ENCODE data around the gene TLE4.

Gene TLE4

DNA sequence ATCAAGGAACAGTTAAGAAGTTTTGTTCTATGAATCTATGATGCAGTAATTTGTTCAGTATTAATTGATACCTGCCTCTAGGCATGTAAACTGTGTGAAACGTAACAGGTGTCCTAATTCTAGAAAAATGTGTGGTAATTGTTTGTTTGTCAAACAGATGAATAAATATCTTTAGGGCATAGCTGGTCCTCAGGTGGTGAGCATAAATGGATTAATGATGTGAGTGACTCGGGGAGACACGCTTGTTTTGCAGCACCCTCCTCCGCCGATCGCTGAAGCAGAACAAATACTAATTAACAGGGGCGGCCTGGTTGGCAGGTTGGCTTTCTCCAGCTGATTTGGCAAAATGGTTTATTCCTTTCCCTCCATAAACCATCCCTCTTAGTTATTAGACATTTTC is 88.8 kb downstream of the TLE4 start:
- DNase-seq (ENCODE audit: low read depth in 4 of 4, low spot score in 1 of 4) = no peak

DNA sequence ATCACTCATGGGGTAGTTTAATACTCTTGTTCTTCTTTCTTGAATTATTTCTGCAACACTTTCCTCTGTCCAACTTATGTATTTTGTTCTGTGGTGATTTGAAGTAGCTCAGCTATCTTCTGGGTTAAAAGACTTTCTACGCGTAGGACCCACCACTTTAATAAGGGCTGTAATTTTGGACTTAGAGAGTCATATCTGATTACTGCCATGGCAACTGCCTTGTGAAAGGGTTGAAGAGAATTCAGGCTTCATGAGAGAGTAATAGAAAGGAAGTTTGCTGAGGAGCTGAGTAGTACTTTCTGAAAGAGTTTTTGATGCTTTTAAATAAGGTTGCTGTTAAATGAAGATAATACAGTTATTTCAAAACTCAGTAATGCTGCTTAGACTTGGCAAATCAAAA is 89.5 kb downstream of the TLE4 start:
- DNase-seq (ENCODE audit: low read depth in 4 of 4, low spot score in 1 of 4) = no peak

DNA sequence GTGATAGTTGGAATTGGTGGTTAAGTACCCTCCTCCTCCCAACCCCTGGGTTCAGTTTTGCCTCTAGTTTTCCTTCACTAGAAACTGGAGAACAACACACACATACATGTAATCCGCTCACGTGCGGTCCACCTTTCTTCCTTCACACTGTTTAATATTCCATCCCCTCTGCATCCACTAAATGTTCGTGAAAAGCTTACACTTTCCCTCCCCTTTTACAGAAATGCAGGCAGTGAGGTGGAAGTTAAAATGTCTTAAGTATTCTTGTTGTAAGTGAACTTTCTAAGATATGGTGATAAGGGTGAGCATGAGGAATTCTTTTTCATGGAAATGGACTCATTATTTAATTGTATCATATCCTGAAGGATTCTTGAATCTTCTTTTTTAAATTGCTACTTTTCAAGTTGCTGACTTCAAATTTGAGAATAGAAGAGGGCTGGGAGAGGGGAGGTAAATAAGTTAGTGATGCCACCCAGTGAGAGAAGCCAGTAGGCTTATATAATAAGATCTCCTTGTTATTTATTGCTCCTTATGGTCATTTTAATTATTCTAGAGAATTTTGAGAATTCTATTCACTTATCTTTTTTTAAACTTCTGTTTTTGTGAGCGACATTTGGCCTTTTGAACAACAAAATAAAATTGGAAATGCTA is 90.2 kb downstream of the TLE4 start:
- no peak for DNase-seq (ENCODE audit: low read depth in 4 of 4, low spot score in 1 of 4)

DNA sequence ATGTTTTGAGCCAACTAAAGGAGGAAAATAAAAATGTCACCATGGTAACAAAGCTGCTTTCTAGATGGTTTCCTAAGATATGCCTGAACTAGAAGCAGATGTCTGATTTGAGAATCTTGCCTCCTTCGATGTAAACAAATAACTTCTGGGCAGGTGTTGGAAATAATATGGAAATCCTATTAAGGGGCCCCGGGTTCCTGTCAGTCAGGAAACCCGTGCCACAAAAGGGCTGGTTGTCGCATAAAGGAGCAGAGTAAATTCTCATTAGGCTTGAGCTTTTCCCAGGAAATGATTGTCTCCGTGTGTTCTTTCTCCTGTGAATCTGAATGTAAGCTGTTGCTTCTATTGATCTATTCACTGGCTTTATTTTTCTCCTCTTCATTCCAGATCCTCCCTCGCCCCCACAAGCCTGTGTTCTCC is 90.8 kb downstream of the TLE4 start:
- DNase-seq (ENCODE audit: low read depth in 4 of 4, low spot score in 1 of 4) = no peak

DNA sequence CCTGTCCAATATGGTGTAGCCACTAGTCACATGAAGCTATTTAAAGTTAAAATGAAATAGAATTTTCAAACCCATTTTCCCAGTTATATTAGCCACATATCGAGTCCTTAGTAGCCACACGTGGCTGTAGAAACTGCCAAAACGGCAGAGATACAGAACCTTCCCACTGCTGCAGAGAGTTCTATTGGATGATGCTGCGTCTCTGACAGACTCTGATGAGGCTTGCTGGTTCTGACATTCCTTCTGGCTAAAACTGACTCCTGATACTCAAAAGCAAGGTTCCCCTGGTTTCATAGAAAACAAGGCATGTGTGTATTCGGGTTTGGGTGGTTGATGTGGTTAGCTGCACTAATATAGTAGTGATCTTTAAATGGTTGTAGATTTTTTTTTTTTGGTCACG is 91.5 kb downstream of the TLE4 start:
- DNase-seq (ENCODE audit: low read depth in 4 of 4, low spot score in 1 of 4) = no peak

DNA sequence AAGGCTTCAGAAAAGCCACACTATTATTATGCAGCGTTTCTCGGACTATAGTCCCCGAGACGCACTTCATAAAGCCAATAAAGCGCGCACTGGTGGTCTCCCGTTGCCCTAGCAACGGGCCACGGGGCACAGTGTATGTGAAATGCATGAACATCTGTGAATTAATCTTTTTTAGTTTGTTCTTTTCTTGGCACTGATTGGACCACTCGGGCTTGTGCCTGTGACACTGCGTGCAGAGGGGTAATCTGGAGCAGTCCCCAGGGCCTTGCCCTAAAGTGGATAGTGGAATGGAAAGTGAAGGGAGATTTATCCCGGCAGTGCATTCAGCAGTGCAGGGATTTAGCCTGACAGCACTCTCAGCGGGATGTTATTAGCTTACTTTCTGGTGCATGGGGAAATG is 92.1 kb downstream of the TLE4 start:
- DNase-seq (ENCODE audit: low read depth in 4 of 4, low spot score in 1 of 4) = no peak

DNA sequence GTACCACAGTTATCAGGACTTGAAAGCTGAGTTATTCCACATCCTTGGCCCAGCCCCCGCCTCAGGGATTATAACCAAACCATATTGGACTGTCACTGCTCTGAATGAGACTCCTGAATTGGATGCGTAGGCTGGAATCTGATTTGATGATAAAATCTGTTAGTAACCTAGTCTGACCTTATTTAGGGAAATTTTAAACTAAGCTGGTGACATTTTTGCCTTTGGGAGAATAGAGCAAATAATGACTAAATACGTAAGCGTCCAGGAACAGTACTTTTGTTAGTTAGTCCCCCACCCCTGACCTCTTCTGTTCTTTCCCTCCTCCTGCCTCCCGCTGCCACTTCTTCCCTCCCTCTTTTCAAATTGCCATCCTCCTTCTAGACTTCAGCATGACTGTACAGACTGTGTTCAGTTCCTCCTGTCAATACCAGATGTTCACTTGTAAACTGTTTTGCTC is 92.6 kb downstream of the TLE4 start:
- DNase-seq (ENCODE audit: low read depth in 4 of 4, low spot score in 1 of 4) = no peak

DNA sequence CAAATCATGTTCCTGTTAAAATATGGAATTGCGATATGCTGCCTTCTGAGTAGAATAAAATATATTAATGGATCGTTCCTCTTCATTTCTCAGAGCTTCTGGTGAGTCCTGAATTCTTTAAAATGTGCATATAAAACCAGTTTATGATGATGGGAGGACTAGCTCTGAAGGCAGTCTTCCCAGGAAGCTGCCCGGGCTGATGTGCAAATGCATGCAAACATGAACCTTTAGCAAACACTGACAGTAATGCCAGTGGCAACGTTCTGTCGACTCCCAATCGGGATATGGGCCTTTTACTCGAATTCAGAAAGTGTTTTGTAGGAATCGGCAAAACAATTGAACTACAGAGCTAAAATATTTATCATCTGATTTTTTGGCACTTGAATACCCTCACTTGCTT is 93.6 kb downstream of the TLE4 start:
- DNase-seq (ENCODE audit: low read depth in 4 of 4, low spot score in 1 of 4) = no peak

DNA sequence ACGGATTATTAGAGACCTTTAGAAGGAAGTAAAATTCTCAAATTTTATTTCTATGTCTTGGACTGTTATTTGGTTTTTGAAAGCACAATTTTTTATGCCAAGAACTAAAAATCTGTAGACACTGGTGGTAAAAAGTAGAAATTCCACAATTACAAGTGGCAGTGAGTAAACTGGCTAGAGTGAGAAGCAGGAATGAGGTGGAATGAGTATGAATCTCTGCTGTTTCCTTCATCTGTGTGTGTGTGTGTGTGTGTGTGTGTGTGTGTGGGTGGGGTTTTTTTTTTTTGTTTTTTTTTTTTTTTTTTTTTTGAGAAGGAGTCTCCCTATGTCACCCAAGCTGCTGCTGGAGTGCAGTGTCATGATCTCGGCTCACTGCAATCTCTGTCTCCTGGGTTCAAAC is 94.2 kb downstream of the TLE4 start:
- no peak for DNase-seq (ENCODE audit: low read depth in 4 of 4, low spot score in 1 of 4)

DNA sequence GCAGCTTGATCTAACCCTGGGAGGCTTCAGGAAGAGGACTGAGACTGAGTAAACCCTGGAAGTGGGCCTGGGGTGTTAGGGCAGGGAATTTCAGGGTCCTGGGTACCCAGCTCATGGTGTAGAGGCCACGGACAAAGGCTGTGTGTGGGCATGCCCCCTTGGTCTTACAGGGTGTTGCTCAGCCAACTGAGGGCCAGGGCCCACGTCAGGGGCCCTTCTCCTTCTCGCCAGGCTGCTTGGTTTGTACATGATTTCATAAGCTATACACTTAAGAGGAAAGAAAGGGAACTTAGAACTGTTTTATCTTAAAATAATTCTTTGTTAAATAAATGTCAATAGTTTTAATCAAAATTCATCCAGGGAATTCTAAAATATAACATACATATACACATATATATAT is 95.4 kb downstream of the TLE4 start:
- DNase-seq (ENCODE audit: low read depth in 4 of 4, low spot score in 1 of 4) = no peak

DNA sequence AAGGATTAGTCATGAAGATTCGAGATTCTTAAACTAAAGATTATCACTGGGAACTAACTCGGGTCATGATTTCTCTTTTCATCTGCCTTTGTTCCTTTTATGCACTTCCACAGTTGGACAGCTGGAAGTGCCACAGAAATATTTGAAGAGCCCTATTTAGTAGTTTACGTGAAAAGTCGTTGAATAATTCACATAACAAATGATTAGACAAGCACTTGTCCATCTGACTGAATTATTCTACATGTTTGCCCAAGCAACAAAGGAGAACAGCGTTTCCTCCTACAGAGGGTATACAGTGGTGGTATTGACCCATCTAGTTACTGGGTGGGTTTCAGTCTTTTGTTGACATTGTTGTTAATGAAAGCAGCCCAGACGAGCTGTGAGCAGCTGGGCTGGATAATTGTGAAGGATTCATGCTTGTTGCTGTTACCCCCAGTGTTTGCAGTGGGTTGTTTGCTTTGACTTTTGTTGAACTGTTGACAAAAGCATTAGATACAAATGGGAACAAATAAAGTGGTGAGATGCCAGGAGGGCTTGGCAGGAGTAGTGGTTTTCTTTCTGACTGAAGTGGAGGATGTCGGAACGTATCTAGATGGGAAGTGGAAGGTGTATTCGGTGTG is 96.2 kb downstream of the TLE4 start:
- no peak for DNase-seq (ENCODE audit: low read depth in 4 of 4, low spot score in 1 of 4)

DNA sequence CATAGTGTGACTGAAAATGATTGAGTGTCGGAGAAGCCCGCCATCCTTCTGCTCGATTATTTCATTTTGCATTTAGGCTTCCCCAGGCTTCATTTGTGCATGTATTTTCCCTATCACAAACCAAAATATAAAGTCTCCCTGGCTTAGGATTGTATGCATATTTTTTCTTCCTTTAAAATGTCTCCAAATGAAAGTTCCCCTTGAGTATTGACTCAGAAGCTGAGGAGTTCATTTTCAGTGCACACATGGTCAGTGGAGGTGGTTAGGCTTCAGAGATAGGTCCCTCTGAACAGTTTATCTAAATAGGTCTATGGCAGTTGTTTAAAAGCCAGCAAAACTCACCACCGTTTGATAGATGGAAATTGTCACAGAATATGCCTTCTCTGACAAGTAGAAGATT is 97.2 kb downstream of the TLE4 start:
- no peak for DNase-seq (ENCODE audit: low read depth in 4 of 4, low spot score in 1 of 4)

DNA sequence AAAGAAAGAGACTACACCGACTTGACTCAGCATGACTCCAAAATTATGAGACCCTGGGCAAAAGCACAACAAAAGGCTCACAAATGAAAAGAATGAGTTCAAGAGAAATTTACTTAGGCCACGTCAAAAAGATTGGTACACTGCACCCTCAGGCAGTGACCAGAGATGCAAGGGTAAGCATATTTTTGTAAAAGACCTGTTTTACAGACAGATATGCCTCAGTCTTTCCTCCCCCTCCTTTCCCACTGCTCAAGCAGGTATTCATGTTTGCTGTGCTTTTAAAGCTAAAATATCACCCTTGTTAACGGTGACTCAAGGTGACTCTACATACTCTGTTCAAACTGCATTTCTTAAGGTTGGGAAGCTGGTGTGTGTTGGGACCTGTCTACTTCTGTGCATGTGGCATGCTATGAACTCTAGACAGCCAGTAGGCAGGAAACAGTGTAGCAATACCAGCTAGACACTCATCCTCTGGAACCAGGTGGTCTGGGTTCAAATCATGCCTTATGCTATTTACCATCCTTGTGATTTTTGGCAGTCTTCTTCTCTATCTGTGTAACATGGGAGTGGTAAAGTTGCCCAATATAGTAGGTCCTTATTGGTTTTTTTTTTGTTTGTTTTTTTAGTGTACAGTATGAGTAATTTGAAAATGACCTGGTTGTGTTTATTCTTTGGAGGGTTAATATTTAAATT is 98.7 kb downstream of the TLE4 start:
- DNase-seq (ENCODE audit: low read depth in 4 of 4, low spot score in 1 of 4) = no peak

DNA sequence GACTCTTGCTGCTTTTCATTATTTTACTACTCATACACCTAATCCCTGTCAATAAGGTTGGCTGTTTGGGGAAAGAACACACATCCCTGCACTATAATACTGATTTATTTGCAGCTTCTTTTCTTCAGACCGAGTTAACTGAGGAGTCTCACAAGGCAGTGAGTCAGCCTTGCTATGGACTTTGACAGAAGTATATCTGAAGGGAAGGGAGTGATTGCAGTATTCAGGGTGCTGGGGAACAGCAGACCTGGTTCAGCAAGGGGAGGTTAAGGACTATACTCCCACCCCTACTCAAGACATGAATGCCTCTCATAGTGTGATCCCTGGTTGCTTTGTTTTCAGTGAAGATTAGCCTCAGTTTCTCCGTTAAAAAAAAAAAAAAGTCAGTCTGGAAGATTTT is 99.8 kb downstream of the TLE4 start:
- DNase-seq (ENCODE audit: low read depth in 4 of 4, low spot score in 1 of 4) = no peak

DNA sequence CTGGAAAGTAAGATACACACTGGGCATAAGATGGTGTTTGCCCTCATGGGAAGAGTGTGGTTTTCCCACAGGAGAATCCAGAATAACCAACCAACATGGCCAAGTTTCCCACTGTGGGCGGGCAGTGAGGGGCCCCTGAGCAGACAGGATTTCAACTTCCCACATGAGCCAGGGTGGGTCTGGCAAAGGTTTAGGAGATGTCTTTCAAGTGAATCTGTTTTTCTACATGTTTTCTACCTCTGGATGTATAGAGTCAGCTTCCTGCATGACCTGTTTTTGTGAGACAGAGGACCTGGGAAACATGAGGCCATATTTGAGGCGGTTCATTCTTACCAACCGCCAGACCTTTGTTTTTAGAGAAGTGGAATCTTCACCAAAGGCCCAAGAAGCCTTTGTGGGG is 100.5 kb downstream of the TLE4 start:
- no peak for DNase-seq (ENCODE audit: low read depth in 4 of 4, low spot score in 1 of 4)

DNA sequence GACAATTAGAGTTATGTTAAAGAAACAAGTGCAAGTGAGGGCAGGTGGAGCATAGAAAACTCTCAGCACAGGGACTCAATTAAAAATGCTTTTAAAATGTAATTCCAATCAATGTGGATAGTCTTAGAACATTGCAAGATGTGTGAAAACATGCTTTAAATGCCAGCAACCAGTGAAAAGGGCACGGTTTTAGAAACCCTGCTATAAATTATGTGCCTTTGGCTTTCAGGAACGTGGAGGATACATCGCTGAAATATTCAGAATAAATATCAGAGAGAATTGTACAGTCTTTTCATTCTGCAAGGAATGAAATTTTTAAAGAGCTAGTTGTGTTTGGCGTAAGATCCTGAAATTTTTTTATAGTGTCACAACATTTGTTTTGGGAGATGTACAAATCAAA is 101.1 kb downstream of the TLE4 start:
- DNase-seq (ENCODE audit: low read depth in 4 of 4, low spot score in 1 of 4) = no peak

DNA sequence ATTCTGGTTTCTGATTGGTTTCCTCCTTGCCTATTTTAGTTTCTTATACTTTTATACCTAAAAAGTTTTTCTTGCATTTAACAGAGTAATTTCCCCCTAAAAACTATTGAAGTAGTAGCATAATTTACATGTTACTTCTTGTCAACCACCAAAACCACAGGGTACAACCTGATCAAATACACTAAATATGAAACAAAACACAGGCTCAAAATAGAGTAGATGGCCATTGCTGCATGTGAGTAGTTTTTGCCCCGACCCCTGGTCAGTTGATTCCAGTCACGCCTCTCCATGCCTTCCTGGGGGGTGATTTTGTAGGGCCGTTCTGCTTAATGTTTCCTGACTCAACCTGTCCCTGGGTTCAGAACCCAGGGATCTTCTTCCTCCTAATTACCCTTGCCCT is 101.8 kb downstream of the TLE4 start:
- DNase-seq (ENCODE audit: low read depth in 4 of 4, low spot score in 1 of 4) = no peak

DNA sequence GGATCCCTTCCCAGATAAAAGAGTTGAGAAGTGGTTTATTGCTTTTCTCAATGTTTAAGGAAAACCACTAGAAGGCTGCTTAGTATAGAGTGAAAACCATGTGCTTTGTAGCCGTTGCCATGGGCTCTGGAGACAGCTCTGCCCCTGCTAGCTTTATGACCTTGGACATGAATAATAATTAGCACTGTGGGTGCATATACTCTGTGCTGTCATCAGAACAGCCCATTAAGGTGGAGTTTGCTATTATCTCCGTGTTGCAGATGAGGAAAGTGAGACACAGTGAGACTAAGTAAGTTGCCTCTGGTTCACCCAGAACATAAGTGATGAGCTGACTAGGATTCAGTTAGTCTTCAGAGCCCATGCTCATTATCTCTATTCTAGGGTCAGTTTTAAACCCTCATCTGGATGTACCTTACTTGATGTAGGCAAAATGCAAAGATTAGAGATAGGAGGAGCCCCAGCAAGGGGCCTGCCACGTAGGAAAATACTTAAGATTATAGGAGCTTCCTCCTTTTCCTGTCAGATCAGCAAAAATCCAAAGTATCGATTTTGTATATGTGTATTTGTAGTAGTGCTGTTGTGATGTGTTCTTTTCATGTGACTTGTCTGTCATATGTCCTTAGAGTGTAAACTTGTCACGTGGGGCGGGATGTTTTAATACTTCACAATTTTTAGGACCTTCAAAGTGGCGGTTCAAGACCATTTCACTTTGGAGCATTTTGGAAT is 102.5 kb downstream of the TLE4 start:
- DNase-seq (ENCODE audit: low read depth in 4 of 4, low spot score in 1 of 4) = no peak

DNA sequence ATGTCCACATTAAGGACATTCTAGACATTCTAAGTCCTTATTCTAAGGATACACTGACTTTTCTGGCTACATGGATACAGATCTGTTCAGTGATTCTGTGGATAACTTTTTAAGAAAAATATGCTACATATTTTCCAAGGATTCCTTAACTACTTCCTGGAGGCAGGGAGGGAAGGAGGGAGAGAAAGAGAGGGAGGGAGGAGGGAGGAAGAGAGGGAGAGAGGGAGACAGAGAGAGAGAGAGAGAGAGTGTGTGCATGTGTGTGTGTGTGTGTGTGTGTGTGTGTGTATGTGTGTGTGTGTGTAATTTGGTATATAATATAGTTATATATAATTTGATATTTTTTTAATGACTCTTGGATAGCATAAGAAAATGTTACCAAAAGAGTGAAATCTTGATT is 109.8 kb downstream of the TLE4 start:
- no peak for DNase-seq (ENCODE audit: low read depth in 4 of 4, low spot score in 1 of 4)

DNA sequence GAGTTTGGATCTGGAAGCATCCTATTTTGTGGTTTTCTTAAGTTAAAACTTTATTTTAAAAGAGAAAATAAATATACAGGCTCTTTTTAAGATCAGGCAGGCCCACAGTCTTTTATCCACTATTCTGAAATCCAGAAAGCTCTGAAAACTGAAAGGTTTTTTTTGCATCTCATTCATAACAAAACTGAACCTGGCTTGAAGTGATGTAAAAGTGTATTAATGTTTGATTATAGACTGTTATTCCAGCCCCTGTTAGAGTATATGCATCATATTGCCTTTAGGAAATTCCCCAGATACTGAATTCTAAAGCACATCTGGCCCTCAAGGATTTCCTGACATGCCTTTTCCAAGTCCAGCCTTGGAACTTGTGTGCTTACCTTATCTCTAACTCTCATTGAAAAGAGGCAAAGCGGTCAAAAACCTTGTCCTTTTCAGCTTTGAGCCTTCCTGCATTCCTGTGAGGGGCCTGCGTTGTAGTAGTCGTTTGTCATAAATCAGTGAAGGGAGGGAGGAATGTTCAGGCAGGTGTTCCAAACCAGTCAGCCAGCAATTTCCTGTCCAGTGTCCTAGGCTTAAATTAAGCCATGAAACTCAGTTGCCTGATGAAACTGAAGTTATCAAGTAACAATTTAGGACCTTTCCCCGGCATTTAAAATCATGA is 110.4 kb downstream of the TLE4 start:
- no peak for DNase-seq (ENCODE audit: low read depth in 4 of 4, low spot score in 1 of 4)

DNA sequence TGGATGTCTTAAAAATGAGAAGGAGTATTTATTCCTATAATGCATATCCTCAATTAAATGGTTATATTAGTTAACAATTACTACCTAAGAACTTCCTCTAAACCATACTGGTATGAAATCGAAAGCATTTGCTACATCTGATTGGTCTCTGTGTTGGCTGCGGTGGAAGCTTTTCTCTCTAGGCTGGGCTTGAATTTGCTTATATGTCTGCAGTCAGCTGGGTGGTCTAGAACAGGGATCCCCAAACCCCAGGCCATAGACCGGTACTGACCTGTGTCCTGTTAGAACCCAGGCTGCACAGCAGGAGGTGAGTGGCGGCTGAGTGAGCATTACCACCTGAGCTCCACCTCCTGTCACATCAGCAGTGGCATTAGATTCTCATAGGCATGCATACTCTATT is 112.3 kb downstream of the TLE4 start:
- DNase-seq (ENCODE audit: low read depth in 4 of 4, low spot score in 1 of 4) = no peak

All from stimulated activated CD4-positive, alpha-beta T cell treated with anti-CD3 and anti-CD28 coated beads, Interleukin-1b, Interleukin-23, amount 100 ng/mL, for 24 hours (primary cell).